GM18867 (cell line): ENCODE data around the gene IRS2.

Experiments
- ATAC-seq: cut with Tn5 transposase; IDR thresholded peaks from one replicate; pipeline ENCODE4 v1.9.1; 2021; ENCODE audit warnings: mild to moderate bottlenecking, moderate library complexity; ENCODE audit not compliant: unreplicated experiment

IRS2 gene

GRCh38 chr13:109760951-109761350, 25.4 kb downstream of the IRS2 start:
- no peak for ATAC-seq

- no peak for ATAC-seq
Measured at GRCh38 chr13:109760402-109760801, 26.0 kb downstream of the IRS2 start.

GRCh38 chr13:109759609-109760008, 26.8 kb downstream of the IRS2 start:
- ATAC-seq = no peak

- no peak for ATAC-seq
Measured at GRCh38 chr13:109758937-109759480, 27.4 kb downstream of the IRS2 start.

GRCh38 chr13:109756778-109757177, 29.6 kb downstream of the IRS2 start:
- ATAC-seq = no peak

GRCh38 chr13:109755997-109756396, 30.4 kb downstream of the IRS2 start:
- no peak for ATAC-seq

- no peak for ATAC-seq
Measured at GRCh38 chr13:109755551-109755950, 30.8 kb downstream of the IRS2 start.

- ATAC-seq = no peak
Measured at GRCh38 chr13:109751477-109751876, 34.9 kb downstream of the IRS2 start.

- ATAC-seq = no peak
Measured at GRCh38 chr13:109750221-109750775, 36.1 kb downstream of the IRS2 start.

- ATAC-seq = no peak
Measured at GRCh38 chr13:109749365-109749764, 37.0 kb downstream of the IRS2 start.

- ATAC-seq = no peak
Measured at GRCh38 chr13:109748677-109749076, 37.7 kb downstream of the IRS2 start.

- ATAC-seq = no peak
Measured at GRCh38 chr13:109747524-109747923, 38.9 kb downstream of the IRS2 start.

- no peak for ATAC-seq
Measured at GRCh38 chr13:109746364-109746763, 40.0 kb downstream of the IRS2 start.

- ATAC-seq = no peak
Measured at GRCh38 chr13:109745702-109746101, 40.7 kb downstream of the IRS2 start.

- no peak for ATAC-seq
Measured at GRCh38 chr13:109745060-109745459, 41.3 kb downstream of the IRS2 start.

- no peak for ATAC-seq
Measured at GRCh38 chr13:109744512-109745051, 41.8 kb downstream of the IRS2 start.

GRCh38 chr13:109743706-109744453, 42.5 kb downstream of the IRS2 start:
- peak; percentile 81 for ATAC-seq

GRCh38 chr13:109741966-109742365, 44.4 kb downstream of the IRS2 start:
- no peak for ATAC-seq

GRCh38 chr13:109740721-109741120, 45.7 kb downstream of the IRS2 start:
- ATAC-seq = no peak

- no peak for ATAC-seq
Measured at GRCh38 chr13:109740121-109740520, 46.3 kb downstream of the IRS2 start.

- ATAC-seq = no peak
Measured at GRCh38 chr13:109738298-109738746, 48.1 kb downstream of the IRS2 start.

- ATAC-seq = no peak
Measured at GRCh38 chr13:109737606-109738005, 48.8 kb downstream of the IRS2 start.
